Ammon's horn (tissue), 1 donor: Measurements from ENCODE around the gene ELAVL1.

Experiments used
- DNase-seq: peaks from one replicate; pipeline ENCODE4 v3.0.0-alpha.2; 2016; ENCODE audit warnings: low spot score

ELAVL1 gene

GRCh38 chr19:7910321-7911161 lies 94.9 kb downstream of the ELAVL1 start:
- DNase-seq = no peak

GRCh38 chr19:7909471-7910067 lies 95.9 kb downstream of the ELAVL1 start:
- DNase-seq = no peak

GRCh38 chr19:7908742-7909461 lies 96.5 kb downstream of the ELAVL1 start:
- DNase-seq = no peak
